CD14-positive monocyte (primary cell): ENCODE data around the gene OR5I1. TPM values are rescaled to one million over a fixed set of nuclear protein-coding genes. Genes with fewer than 3 reads are reported as not detected.

Experiments used
- DNase-seq, 3 donors: peaks; one replicate each; pipeline ENCODE4 v3.0.0-alpha.2; 2011 to 2022
- H2AFZ ChIP-seq: 2 replicates; pipeline ENCODE4 v1.6.0; 2012; ENCODE audit warnings: mild to moderate bottlenecking, low read depth, low read length, inconsistent platforms; ENCODE audit not compliant: insufficient read depth, poor library complexity, severe bottlenecking
- H3K27ac ChIP-seq, 2 donors: 1 replicate in 1 of 2; 2 replicates in 1 of 2; pipeline ENCODE4 v1.5.1; 2012 to 2013; ENCODE audit warnings: low read length in 2 of 2, control low read depth in 1 of 2, inconsistent platforms in 1 of 2, low read depth in 1 of 2, mild to moderate bottlenecking in 1 of 2
- H3K27me3 ChIP-seq, 2 donors: one replicate each; pipeline versions ENCODE4 v1.6.0 to v1.6.1; 2011 to 2013; ENCODE audit warnings: low read length in 2 of 2; ENCODE audit not compliant: control insufficient read depth in 2 of 2, insufficient read depth in 2 of 2
- H3K36me3 ChIP-seq, 2 donors: replicated peaks in 1 of 2; 1 replicate in 1 of 2; 2 replicates in 1 of 2; pipeline versions ENCODE4 v1.5.1 to v1.6.1; 2012 to 2013; ENCODE audit warnings: low read length in 2 of 2, control low read depth in 1 of 2, inconsistent platforms in 1 of 2, mild to moderate bottlenecking in 1 of 2; ENCODE audit not compliant: insufficient read depth in 2 of 2, control insufficient read depth in 1 of 2
- H3K4me1 ChIP-seq, 2 donors: 1 replicate in 1 of 2; 2 replicates in 1 of 2; pipeline versions ENCODE4 v1.5.1 to v1.6.1; 2012 to 2013; ENCODE audit warnings: low read length in 2 of 2, control low read depth in 1 of 2, inconsistent platforms in 1 of 2, mild to moderate bottlenecking in 1 of 2, moderate library complexity in 1 of 2; ENCODE audit not compliant: insufficient read depth in 2 of 2, control insufficient read depth in 1 of 2
- H3K4me2 ChIP-seq: replicated peaks from 2 replicates; pipeline ENCODE3; 2012; ENCODE audit warnings: low read length, moderate library complexity, mild to moderate bottlenecking; ENCODE audit not compliant: poor library complexity, severe bottlenecking; ENCODE audit errors: extremely low read depth
- H3K4me3 ChIP-seq, 3 experiments: fragments of 200-600 bp in 1 of 3; sonication (generic) in 1 of 3; replicated peaks in 1 of 3; 1 replicate in 2 of 3; 2 replicates in 1 of 3; pipeline ENCODE4 v1.5.1; 2011 to 2013; ENCODE audit warnings: low read length in 3 of 3, mild to moderate bottlenecking in 3 of 3, control low read depth in 2 of 3, low read depth in 2 of 3, inconsistent platforms in 1 of 3, moderate library complexity in 1 of 3
- H3K79me2 ChIP-seq: 2 replicates; pipeline ENCODE4 v1.6.0; 2012; ENCODE audit warnings: mild to moderate bottlenecking, control low read depth, inconsistent platforms, low read length, moderate library complexity; ENCODE audit not compliant: insufficient read depth
- H3K9ac ChIP-seq: 2 replicates; pipeline ENCODE4 v1.6.0; 2017; ENCODE audit warnings: low read length, mild to moderate bottlenecking; ENCODE audit not compliant: insufficient read depth, poor library complexity, severe bottlenecking
- H3K9me3 ChIP-seq, 2 donors: replicated peaks in 1 of 2; 1 replicate in 1 of 2; 2 replicates in 1 of 2; pipeline versions ENCODE4 v1.5.1 to v1.6.1; 2012 to 2013; ENCODE audit warnings: low read length in 2 of 2, control low read depth in 1 of 2; ENCODE audit not compliant: control insufficient read depth in 1 of 2, insufficient read depth in 1 of 2
- H4K20me1 ChIP-seq: 2 replicates; pipeline ENCODE4 v1.6.0; 2012; ENCODE audit warnings: mild to moderate bottlenecking, low read length, control low read depth, moderate library complexity; ENCODE audit not compliant: insufficient read depth
- H3K27ac Mint-ChIP-seq, 7 donors: one replicate each; pipeline ENCODE4 v1.8.0; 2020; ENCODE audit warnings: mild to moderate bottlenecking in 7 of 7, mixed read lengths in 7 of 7, moderate library complexity in 6 of 7, inconsistent platforms in 2 of 7
- H3K27me3 Mint-ChIP-seq, 3 donors: one replicate each; pipeline ENCODE4 v1.8.0; 2021 to 2022; ENCODE audit warnings: low read depth in 3 of 3, mild to moderate bottlenecking in 3 of 3, mixed read lengths in 3 of 3, moderate library complexity in 3 of 3, inconsistent platforms in 1 of 3
- H3K36me3 Mint-ChIP-seq, 2 donors: one replicate each; pipeline ENCODE4 v1.8.0; 2020; ENCODE audit warnings: mixed read lengths in 2 of 2, inconsistent platforms in 1 of 2, mild to moderate bottlenecking in 1 of 2
- H3K4me1 Mint-ChIP-seq: one replicate; pipeline ENCODE4 v1.8.0; 2020; ENCODE audit warnings: mild to moderate bottlenecking, mixed read lengths
- H3K4me3 Mint-ChIP-seq, 2 donors: one replicate each; pipeline ENCODE4 v1.8.0; 2020; ENCODE audit warnings: mild to moderate bottlenecking in 2 of 2, mixed read lengths in 2 of 2, moderate library complexity in 1 of 2
- H3K9me3 Mint-ChIP-seq, 7 donors: one replicate each; pipeline ENCODE4 v1.8.0; 2020 to 2022; ENCODE audit warnings: mixed read lengths in 7 of 7, mild to moderate bottlenecking in 6 of 7, moderate library complexity in 6 of 7, inconsistent platforms in 2 of 7
- CTCF ChIP-seq: fragments of 200-600 bp; IDR thresholded peaks from one replicate; pipeline ENCODE4 v1.8.0; 2022; ENCODE audit warnings: antibody characterized with exemption, mild to moderate bottlenecking
- WGBS: methylation state at CpG from one replicate; pipeline ENCODE4 v1.1.5; 2013; ENCODE audit warnings: missing lambda C conversion rate; ENCODE audit not compliant: insufficient coverage; 5-methylcytosine and 5-hydroxymethylcytosine counted together
- intact Hi-C, 2 donors: fragments of 100-400 bp; cut with micrococcal nuclease; formaldehyde crosslinking; loops; one replicate each; pipeline versions ENCODE4 v1.15.0 to v1.15.1; 2023
- polyA plus RNA-seq, 3 donors: library from polyadenylated mRNA; depleted of rRNA in 1 of 3; unstranded in 2 of 3; stranded (reverse) in 1 of 3; fragments of 300-500 nt in 2 of 3; fragments of >200 nt in 1 of 3; fragmentation: Illumina TruSeq in 2 of 3; gene quantifications; 1 replicate in 2 of 3; 2 replicates in 1 of 3; pipeline ENCODE4 v1.2.3, GENCODE V29; 2012 to 2021

OR5I1 gene
- polyA plus RNA-seq, 3 donors: not detected

GRCh38 chr11:55949330-55949729 is 13.1 kb upstream of the OR5I1 start:
- no peak overlapping the region for H2AFZ ChIP-seq
- 85% methylated on average over 4 of the region's 4 CpGs for WGBS
- H4K20me1 ChIP-seq: no peaks in the 10 kb centered on the region
- no peaks in the 10 kb centered on the region for H3K27me3 ChIP-seq
- DNase-seq: no peak
- H3K4me3 ChIP-seq: no peak overlapping the region
- Mint-ChIP-seq H3K36me3 (no peaks in the 10 kb centered on the region), H3K9me3 (no peaks in the 10 kb centered on the region), H3K27me3 (no peaks in the 10 kb centered on the region), H3K4me1 (no peaks in the 10 kb centered on the region), H3K27ac (no peak overlapping the region), H3K4me3 (no peak overlapping the region)
- H3K9ac ChIP-seq: no peak overlapping the region
- H3K79me2 ChIP-seq: no peaks in the 10 kb centered on the region
- intact Hi-C loops: no loop called here
- H3K36me3 ChIP-seq: no peaks in the 10 kb centered on the region
- H3K4me2 ChIP-seq: no peak overlapping the region
- H3K27ac ChIP-seq: no peak overlapping the region
- no peak for TF ChIP-seq CTCF
- no peaks in the 10 kb centered on the region for H3K9me3 ChIP-seq
- no peaks in the 10 kb centered on the region for H3K4me1 ChIP-seq

GRCh38 chr11:55942785-55943392 is 6.7 kb upstream of the OR5I1 start:
- Mint-ChIP-seq H3K9me3 (no peaks in the 10 kb centered on the region), H3K27me3 (no peaks in the 10 kb centered on the region), H3K36me3 (no peaks in the 10 kb centered on the region), H3K4me3 (no peak overlapping the region), H3K4me1 (no peaks in the 10 kb centered on the region), H3K27ac (no peak overlapping the region)
- no peaks in the 10 kb centered on the region for H3K27me3 ChIP-seq
- H2AFZ ChIP-seq: no peak overlapping the region
- DNase-seq: no peak
- H3K27ac ChIP-seq: no peak overlapping the region
- no CpG with 5 or more reads among the region's 3 CpGs for WGBS
- H3K4me3 ChIP-seq: no peak overlapping the region
- no peak overlapping the region for H3K4me2 ChIP-seq
- H3K36me3 ChIP-seq: no peaks in the 10 kb centered on the region
- intact Hi-C loops: no loop called here
- H3K4me1 ChIP-seq: no peaks in the 10 kb centered on the region
- no peak for TF ChIP-seq CTCF
- no peak overlapping the region for H3K9ac ChIP-seq
- no peaks in the 10 kb centered on the region for H4K20me1 ChIP-seq
- H3K79me2 ChIP-seq: no peaks in the 10 kb centered on the region
- H3K9me3 ChIP-seq: no peaks in the 10 kb centered on the region
